Sigmoid colon (tissue), 7 donors: ENCODE data around the gene APLF. TPM values are rescaled to one million over a fixed set of nuclear protein-coding genes. Genes with fewer than 3 reads are reported as not detected.

Experiments used
- DNase-seq: peaks from one replicate; pipeline ENCODE4 v3.0.0-alpha.2; 2019
- H3K27ac ChIP-seq, 4 donors: fragments of 200-600 bp; sonication (generic); one replicate each; pipeline ENCODE4 v1.5.1; 2016 to 2019; ENCODE audit warnings: mild to moderate bottlenecking in 1 of 4
- H3K27me3 ChIP-seq, 3 donors: fragments of 200-600 bp; sonication (generic); one replicate each; pipeline ENCODE4 v1.5.1; 2019; ENCODE audit warnings: mild to moderate bottlenecking in 1 of 3
- H3K36me3 ChIP-seq, 4 donors: fragments of 200-600 bp; sonication (generic); one replicate each; pipeline ENCODE4 v1.5.1; 2016 to 2019
- H3K4me1 ChIP-seq, 4 donors: fragments of 200-600 bp; sonication (generic); one replicate each; pipeline ENCODE4 v1.5.1; 2017 to 2019
- H3K4me3 ChIP-seq, 4 donors: fragments of 200-600 bp; sonication (generic); one replicate each; pipeline ENCODE4 v1.5.1; 2017 to 2019; ENCODE audit warnings: mild to moderate bottlenecking in 2 of 4, moderate library complexity in 1 of 4
- H3K9me3 ChIP-seq, 4 donors: fragments of 200-600 bp in 3 of 4; sonication (generic) in 3 of 4; one replicate each; pipeline versions ENCODE4 v1.5.1 to v1.6.1; 2013 to 2019
- EP300 ChIP-seq, 4 donors: sonication (generic); formaldehyde crosslinking; IDR thresholded peaks; one replicate each; pipeline ENCODE4 v1.6.1; 2017; ENCODE audit warnings: antibody characterized with exemption in 4 of 4
- POLR2A ChIP-seq, 2 donors: fragments of 450-650 bp; IDR thresholded peaks; one replicate each; pipeline ENCODE4 v1.6.1; 2016; ENCODE audit warnings: antibody characterized with exemption in 2 of 2, mild to moderate bottlenecking in 2 of 2, moderate library complexity in 2 of 2
- POLR2AphosphoS5 ChIP-seq, 4 donors: sonication (generic); formaldehyde crosslinking; IDR thresholded peaks; one replicate each; pipeline ENCODE4 v1.6.1; 2017; ENCODE audit warnings: antibody characterized with exemption in 4 of 4
- WGBS, 2 donors: extraction: QIAGEN DNeasy Blood & Tissue Kit; methylation state at CpG; one replicate each; pipeline ENCODE4 v1.1.7; 2013; 5-methylcytosine and 5-hydroxymethylcytosine counted together
- intact Hi-C: fragments of 100-400 bp; cut with DNase I; formaldehyde crosslinking; loops from one replicate; pipeline ENCODE4 v1.15.1; 2023
- polyA plus RNA-seq, 3 donors: library from polyadenylated mRNA; stranded (reverse); fragments of 200-250 nt; gene quantifications; one replicate each; pipeline ENCODE4 v1.2.3, GENCODE V29; 2013
- total RNA-seq, 4 donors: library from RNA; depleted of rRNA; stranded (reverse); fragments of >200 nt; gene quantifications; one replicate each; pipeline ENCODE4 v1.1.0, GENCODE V29; 2016
- TF ChIP-seq, protein P1 (sequence below), 4 experiments: fragments of 450-650 bp in 3 of 4; fragments of 200-600 bp in 1 of 4; IDR thresholded peaks; one replicate each; pipeline ENCODE4 v1.5.1; 2016 to 2019; ENCODE audit warnings: antibody characterized with exemption in 4 of 4, mild to moderate bottlenecking in 3 of 4, moderate library complexity in 2 of 4
- donor health status: healthy with polysubstance abuse.
- donor health status: Bipolar disorder and iron deficiency.
- donor health status: healthy.

APLF gene
- total and polyA plus RNA-seq, 7 donors: 0.23 to 21.7 (median 11.0) TPM

- H3K36me3 ChIP-seq: no peaks in the 10 kb centered on the region
- H3K27me3 ChIP-seq: no peaks in the 10 kb centered on the region
- no peak overlapping the region for H3K4me3 ChIP-seq
- WGBS, 2 donors: 74 to 79% methylated on average over 2 of the region's 2 CpGs
- intact Hi-C loops: loop anchor here (10.0 kb wide), 1 partner anchor 61 kb away; no protein-coding TSS in a partner anchor
- TF ChIP-seq POLR2AphosphoS5 (IDR thresholded peaks at IDR 0.05) (no peak), POLR2A (IDR thresholded peaks at IDR 0.05) (no peak), EP300 (IDR thresholded peaks at IDR 0.05) (no peak)
- TF ChIP-seq, protein P1, sequence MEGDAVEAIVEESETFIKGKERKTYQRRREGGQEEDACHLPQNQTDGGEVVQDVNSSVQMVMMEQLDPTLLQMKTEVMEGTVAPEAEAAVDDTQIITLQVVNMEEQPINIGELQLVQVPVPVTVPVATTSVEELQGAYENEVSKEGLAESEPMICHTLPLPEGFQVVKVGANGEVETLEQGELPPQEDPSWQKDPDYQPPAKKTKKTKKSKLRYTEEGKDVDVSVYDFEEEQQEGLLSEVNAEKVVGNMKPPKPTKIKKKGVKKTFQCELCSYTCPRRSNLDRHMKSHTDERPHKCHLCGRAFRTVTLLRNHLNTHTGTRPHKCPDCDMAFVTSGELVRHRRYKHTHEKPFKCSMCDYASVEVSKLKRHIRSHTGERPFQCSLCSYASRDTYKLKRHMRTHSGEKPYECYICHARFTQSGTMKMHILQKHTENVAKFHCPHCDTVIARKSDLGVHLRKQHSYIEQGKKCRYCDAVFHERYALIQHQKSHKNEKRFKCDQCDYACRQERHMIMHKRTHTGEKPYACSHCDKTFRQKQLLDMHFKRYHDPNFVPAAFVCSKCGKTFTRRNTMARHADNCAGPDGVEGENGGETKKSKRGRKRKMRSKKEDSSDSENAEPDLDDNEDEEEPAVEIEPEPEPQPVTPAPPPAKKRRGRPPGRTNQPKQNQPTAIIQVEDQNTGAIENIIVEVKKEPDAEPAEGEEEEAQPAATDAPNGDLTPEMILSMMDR (IDR thresholded peaks at IDR 0.05): no peak
- no peaks in the 10 kb centered on the region for H3K9me3 ChIP-seq
- H3K27ac ChIP-seq: no peak overlapping the region
- no peaks in the 10 kb centered on the region for H3K4me1 ChIP-seq
- DNase-seq: no peak
These were observed 13.5 kb upstream of the APLF start for GRCh38 chr2:68453761-68454360.

GRCh38 chr2:68454719-68455118, 12.7 kb upstream of the APLF start:
- DNase-seq: no peak
- no peak overlapping the region for H3K27ac ChIP-seq
- H3K4me1 ChIP-seq: no peaks in the 10 kb centered on the region
- H3K9me3 ChIP-seq: no peaks in the 10 kb centered on the region
- no peaks in the 10 kb centered on the region for H3K27me3 ChIP-seq
- H3K4me3 ChIP-seq: no peak overlapping the region
- 76 to 90% methylated on average over 3 of the region's 3 CpGs for WGBS, 2 donors
- intact Hi-C loops: loop anchor here (10.0 kb wide), 1 partner anchor 60 kb away; no protein-coding TSS in a partner anchor
- TF ChIP-seq POLR2A (IDR thresholded peaks at IDR 0.05): no peak
- TF ChIP-seq, protein P1 (IDR thresholded peaks at IDR 0.05): no peak
- no peak for TF ChIP-seq POLR2AphosphoS5 (IDR thresholded peaks at IDR 0.05)
- TF ChIP-seq EP300 (IDR thresholded peaks at IDR 0.05): no peak
- no peaks in the 10 kb centered on the region for H3K36me3 ChIP-seq

DNA sequence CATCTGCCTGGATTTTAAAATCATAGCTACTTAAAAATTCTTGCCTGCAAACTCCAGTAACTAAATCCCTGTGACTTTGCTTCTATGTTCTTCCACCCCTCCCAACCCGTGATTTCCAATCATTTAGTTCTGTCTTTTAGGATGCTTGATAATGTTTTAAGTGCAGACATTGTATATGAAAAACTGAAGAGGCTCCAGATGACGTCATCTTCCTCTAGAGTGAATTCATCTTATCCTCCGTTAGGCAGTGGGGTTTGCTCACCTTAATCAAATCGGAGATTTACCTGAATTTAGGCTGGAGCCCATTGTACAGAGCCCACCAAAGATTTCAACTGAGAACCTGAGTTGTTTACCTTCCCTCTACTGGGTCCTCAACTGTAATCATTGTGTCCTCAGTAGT, 11.2 kb upstream of the APLF start:
- no peaks in the 10 kb centered on the region for H3K9me3 ChIP-seq
- 91 to 92% methylated on average over 4 of the region's 4 CpGs for WGBS, 2 donors

DNA sequence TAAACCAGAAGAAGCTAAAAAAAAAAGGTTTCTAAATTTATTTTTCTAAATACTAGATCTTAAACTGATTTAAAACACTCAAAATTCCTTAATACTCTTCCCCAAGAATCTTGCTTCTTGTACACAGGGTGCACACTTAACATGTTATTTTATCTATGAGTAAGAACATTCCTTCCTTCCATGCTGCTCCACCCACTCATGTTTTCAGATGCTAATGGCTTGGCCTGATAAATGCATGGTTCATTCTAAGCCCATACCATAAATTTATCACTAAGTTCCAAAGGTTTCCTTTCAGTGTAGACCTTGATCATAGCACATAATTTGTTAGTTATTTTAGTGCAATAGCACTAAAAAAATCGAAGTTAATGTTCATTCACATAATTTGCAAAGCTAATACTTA, 8.4 kb upstream of the APLF start:
- TF ChIP-seq, protein P1 (IDR thresholded peaks at IDR 0.05): no peak
- TF ChIP-seq POLR2AphosphoS5 (IDR thresholded peaks at IDR 0.05): no peak
- TF ChIP-seq POLR2A (IDR thresholded peaks at IDR 0.05): no peak
- no peak for TF ChIP-seq EP300 (IDR thresholded peaks at IDR 0.05)
- no peaks in the 10 kb centered on the region for H3K9me3 ChIP-seq
- H3K4me1 ChIP-seq: peaks cover 0 to 7% (median 0%) of the 10 kb centered on the region in 4 donors
- no peaks in the 10 kb centered on the region for H3K27me3 ChIP-seq
- DNase-seq: no peak
- no peaks in the 10 kb centered on the region for H3K36me3 ChIP-seq
- 13 to 47% methylated on average over 1 of the region's 1 CpG for WGBS, 2 donors
- H3K27ac ChIP-seq: no peak overlapping the region
- intact Hi-C loops: loop anchor here (10.0 kb wide), 1 partner anchor 56 kb away; no protein-coding TSS in a partner anchor
- no peak overlapping the region for H3K4me3 ChIP-seq

More for the DNA sequence above, 11.2 kb upstream of the APLF start:
- Histone ChIP-seq H3K27ac (no peak overlapping the region), H3K27me3 (no peaks in the 10 kb centered on the region), H3K4me1 (no peaks in the 10 kb centered on the region), H3K4me3 (no peak overlapping the region), H3K36me3 (no peaks in the 10 kb centered on the region)
- no peak for DNase-seq
- TF ChIP-seq, protein P1 (IDR thresholded peaks at IDR 0.05): no peak
- no peak for TF ChIP-seq POLR2AphosphoS5 (IDR thresholded peaks at IDR 0.05)
- no peak for TF ChIP-seq EP300 (IDR thresholded peaks at IDR 0.05)
- TF ChIP-seq POLR2A (IDR thresholded peaks at IDR 0.05): no peak
- intact Hi-C loops: loop anchor here (10.0 kb wide), 1 partner anchor 59 kb away; no protein-coding TSS in a partner anchor
